Measurements from ENCODE around the gene KRTAP4-6.
"Not testable (repeated sequence)": the region's sequence is repeated elsewhere in the genome, so short reads cannot be mapped to it uniquely, and the experiment has no call there.

The KRTAP4-6 gene

DNA sequence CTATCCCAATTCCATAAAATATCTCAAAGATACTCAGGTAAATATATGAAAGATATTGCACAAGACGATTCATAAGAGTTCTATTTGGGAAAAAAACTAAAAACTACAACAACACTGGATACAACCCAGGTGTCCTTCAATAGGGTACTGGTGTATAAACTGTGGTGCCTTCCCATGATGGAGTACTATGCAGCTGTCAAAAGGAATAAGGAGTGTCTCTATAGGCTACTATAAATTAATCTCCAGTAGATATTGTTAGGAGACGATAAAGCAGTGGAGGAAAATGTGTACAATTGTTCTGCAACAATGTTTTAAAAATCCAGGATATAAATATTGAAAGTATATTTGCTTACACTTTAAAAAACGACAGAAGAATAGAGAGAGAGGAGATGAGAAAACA lies 13.9 kb downstream of the KRTAP4-6 start:
- DNase-seq (ENCODE audit: low read depth), result no peak
- TF ChIP-seq, protein P1, sequence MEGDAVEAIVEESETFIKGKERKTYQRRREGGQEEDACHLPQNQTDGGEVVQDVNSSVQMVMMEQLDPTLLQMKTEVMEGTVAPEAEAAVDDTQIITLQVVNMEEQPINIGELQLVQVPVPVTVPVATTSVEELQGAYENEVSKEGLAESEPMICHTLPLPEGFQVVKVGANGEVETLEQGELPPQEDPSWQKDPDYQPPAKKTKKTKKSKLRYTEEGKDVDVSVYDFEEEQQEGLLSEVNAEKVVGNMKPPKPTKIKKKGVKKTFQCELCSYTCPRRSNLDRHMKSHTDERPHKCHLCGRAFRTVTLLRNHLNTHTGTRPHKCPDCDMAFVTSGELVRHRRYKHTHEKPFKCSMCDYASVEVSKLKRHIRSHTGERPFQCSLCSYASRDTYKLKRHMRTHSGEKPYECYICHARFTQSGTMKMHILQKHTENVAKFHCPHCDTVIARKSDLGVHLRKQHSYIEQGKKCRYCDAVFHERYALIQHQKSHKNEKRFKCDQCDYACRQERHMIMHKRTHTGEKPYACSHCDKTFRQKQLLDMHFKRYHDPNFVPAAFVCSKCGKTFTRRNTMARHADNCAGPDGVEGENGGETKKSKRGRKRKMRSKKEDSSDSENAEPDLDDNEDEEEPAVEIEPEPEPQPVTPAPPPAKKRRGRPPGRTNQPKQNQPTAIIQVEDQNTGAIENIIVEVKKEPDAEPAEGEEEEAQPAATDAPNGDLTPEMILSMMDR (conservative IDR thresholded peaks at IDR 0.05; ENCODE audit: low read depth, low read length), result no peak
- no peak overlapping the region for H3K4me3 ChIP-seq (ENCODE audit: low read depth, low read length)

DNA sequence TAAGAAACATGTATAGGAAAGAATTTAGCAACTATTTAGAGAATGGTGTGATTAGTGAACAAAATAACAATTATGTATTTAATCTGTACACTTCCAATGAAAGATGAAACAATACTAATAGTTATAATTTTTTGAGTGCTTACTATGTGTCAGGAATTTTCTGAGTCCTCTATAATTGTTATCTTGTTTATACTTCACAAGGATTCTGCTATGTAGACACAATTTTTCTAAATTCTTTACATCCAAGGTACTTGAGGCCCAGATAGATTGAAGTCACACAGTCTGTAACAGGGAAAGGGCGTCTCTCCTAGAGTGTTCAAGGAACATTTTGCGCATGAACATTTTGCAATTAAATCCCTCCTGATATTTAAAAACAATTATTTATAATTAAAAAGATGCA lies 15.3 kb downstream of the KRTAP4-6 start:
- TF ChIP-seq, protein P1 (conservative IDR thresholded peaks at IDR 0.05; ENCODE audit: low read depth, low read length), result no peak
- no peak for DNase-seq (ENCODE audit: low read depth)
- H3K4me3 ChIP-seq (ENCODE audit: low read depth, low read length), result no peak overlapping the region

DNA sequence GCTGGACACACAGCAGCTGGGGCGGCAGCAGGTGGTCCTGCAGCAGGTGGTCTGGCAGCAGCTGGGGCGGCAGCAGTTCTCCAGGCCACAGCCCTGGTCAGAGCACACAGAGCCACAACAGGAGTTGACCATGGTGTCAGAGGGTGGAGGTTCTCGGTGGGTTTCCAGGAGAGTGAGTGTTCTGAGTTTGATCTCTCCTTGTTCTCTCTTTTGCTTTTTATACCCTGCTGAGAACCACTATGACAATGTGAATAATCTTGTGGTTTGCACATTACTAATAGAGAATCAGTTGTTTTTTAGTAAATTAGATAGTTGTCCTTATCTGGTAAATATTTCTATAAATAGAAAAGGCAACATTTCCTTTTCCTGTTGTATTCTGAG lies 16.4 kb downstream of the KRTAP4-6 start, which contains the start of gene KRTAP4-12:
Gene KRTAP4-12, minus strand, starts transcription at position 192 of the 381 bp plus-strand sequence. Its CDS starts 60 bp downstream, at position 132.
- DNase-seq (ENCODE audit: low read depth), result peak; percentile 13
- H3K4me3 ChIP-seq (ENCODE audit: low read depth, low read length), result not testable (repeated sequence)

DNA sequence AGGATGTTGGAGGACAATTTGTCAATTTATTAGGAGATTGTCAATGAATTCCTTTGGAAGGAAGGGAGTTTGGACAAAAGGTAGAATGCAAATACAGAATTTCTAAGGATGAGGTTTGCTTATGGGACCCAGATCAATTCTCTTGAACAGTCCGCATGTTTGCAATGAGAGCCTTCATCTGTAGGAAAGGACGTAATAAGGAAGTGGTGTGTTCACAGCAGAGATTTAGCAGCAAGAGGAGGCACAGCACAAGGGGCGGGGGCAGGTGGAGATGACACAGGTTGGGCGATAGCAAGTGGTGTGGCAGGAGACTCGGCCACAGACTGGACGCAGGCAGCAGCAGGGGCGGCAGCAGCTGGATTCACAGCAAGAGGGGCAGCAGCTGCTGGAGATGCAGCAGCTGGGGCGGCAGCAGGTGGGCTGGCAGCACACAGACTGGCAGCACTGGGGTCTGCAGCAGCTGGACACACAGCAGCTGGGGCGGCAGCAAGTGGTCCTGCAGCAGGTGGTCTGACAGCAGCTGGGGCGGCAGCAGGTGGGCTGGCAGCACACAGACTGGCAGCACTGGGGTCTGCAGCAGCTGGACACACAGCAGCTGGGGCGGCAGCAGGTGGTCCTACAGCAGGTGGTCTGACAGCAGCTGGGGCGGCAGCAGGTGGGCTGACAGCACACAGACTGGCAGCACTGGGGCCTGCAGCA lies 16.9 kb downstream of the KRTAP4-6 start:
- not testable (repeated sequence) for DNase-seq (ENCODE audit: low read depth)

DNA sequence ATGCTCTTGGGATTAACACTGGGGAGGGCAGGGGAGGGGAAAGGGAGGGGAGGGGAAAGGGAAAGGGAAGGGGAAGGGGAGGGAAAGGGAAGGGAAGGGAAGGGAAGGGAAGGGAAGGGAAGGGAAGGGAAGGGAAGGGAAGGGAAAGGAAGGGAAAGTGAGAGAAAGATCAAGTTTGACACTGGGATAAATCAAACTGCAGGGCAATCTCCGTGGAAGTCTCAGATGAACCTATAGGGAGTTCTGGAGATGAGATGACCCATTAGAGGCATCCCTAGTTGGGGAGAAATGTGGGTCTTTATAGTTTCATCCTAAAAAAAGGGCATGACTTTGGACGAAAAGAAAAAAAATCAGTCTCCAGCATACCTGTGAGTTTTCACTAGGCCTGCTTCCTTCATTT lies 18.6 kb downstream of the KRTAP4-6 start:
- DNase-seq (ENCODE audit: low read depth), result no peak
- TF ChIP-seq, protein P1 (conservative IDR thresholded peaks at IDR 0.05; ENCODE audit: low read depth, low read length), result no peak
- H3K4me3 ChIP-seq (ENCODE audit: low read depth, low read length), result no peak overlapping the region

More for the DNA sequence above, 16.9 kb downstream of the KRTAP4-6 start:
- not testable (repeated sequence) for H3K4me3 ChIP-seq (ENCODE audit: low read depth, low read length)

DNA sequence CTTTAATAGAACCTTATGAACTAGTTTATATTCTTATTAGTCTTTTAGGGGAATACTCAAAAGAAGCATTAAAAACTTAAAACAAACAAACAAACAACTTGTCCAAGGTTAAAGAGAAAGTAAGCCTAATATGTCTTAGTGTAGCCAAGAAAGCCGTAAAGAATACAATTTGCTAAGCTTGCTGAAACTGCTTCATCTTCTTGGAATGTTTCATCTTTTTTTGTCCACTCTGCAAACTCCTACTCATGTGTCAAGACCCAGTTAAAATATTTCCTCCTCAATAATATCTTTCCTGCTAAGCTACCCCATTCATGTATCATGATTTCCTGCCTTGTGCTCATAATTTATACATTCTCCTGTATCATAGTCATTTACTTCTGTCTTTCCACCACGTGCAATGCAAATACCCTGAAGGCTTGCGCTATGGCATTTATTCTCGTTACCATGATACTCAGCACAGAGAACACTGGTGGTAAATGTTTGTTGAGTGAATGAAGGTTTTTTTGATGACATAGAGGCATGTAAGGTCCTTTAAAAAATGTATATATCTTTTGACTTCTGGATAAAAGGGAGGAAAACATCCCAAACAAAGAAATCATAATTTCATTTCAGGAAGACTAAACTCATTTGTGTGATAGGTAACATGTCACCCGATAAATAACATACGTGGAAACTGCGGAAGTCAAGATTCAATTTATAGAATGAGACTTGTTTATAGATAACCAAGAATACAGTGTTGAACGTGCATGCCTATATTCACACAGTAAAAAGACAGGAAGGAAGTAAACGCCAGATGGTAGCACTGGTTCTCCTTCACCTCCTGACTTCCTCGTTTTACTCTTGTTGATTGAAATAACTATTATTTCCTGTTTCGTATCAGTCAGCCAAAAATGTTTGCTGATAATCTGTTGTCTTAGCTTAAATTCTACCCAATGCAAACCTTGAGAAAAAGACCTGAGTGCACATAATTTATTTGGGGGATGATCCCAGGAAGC lies 20.4 kb downstream of the KRTAP4-6 start:
- DNase-seq (ENCODE audit: low read depth); H3K4me3 ChIP-seq (ENCODE audit: low read depth, low read length): not testable (repeated sequence)

DNA sequence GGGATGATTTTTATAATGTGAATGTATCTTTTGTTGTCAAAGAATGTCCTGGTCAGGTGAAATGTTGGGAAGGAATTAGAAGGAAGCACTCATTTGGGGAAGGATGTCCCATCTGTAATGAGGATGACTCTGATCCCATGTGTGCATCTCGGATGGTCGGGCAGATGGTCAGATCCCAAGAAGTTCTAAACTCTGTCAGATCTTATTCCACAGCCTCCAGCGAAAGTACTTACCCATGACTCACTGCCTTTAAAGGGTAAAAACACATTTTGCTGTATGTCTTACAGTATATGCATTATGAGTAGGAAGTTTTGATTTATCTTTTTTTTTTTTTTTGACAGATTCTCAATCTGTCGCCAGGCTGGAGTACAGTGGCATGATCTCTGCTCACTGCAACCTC lies 21.6 kb downstream of the KRTAP4-6 start:
- TF ChIP-seq, protein P1 (conservative IDR thresholded peaks at IDR 0.05; ENCODE audit: low read depth, low read length), result no peak
- H3K4me3 ChIP-seq (ENCODE audit: low read depth, low read length), result no peak overlapping the region
- no peak for DNase-seq (ENCODE audit: low read depth)

DNA sequence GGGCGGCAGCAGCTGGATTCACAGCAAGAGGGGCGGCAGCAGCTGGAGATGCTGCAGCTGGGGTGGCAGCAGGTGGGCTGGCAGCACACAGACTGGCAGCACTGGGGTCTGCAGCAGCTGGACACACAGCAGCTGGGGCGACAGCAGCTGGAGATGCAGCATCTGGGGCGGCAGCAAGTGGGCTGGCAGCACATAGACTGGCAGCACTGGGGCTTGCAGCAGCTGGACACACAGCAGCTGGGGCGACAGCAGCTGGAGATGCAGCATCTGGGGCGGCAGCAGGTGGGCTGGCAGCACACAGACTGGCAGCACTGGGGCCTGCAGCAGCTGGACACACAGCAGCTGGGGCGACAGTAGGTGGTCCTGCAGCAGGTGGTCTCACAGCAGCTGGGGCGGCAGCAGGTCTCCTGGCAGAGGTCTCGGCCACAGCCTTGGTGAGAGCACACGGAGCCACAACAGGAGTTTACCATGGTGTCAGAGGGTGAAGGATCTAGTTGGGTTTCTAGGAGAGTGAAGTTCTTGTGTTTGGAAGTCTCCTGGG lies 22.4 kb downstream of the KRTAP4-6 start, which contains the start of gene KRTAP4-11:
Gene KRTAP4-11, minus strand, starts transcription at position 528 of the 541 bp plus-strand sequence. Its CDS starts 58 bp downstream, at position 470.
- not testable (repeated sequence) for H3K4me3 ChIP-seq (ENCODE audit: low read depth, low read length); DNase-seq (ENCODE audit: low read depth)

Data from choroid plexus epithelial cell (primary cell).